HepG2 (cell line): ENCODE results near the gene ZFP69B. TPM values are rescaled to one million over a fixed set of nuclear protein-coding genes. Genes with fewer than 3 reads are reported as not detected.

ENCODE experiments used
- CHCHD3 ChIP-seq: sonication (generic); formaldehyde crosslinking; IDR thresholded peaks from 2 replicates; pipeline ENCODE4 v1.8.0; 2022; ENCODE audit warnings: mild to moderate bottlenecking, missing genetic modification reagents, moderate library complexity
- FOXA3 ChIP-seq: IDR thresholded peaks from 2 replicates; pipeline ENCODE4 v1.6.1; 2016; ENCODE audit warnings: missing genetic modification reagents, missing compliant biosample characterization
- HNF4A ChIP-seq: sonication (generic); formaldehyde crosslinking; IDR thresholded peaks from 2 replicates; pipeline ENCODE4 v1.4.0; 2020; ENCODE audit warnings: missing genetic modification reagents
- HNRNPUL1 ChIP-seq: fragments of 200-400 bp; formaldehyde crosslinking; IDR thresholded peaks from 2 replicates; pipeline ENCODE4 v1.6.1; 2017; ENCODE audit warnings: low read depth, mild to moderate bottlenecking, low read length, moderate library complexity
- KDM3A ChIP-seq: IDR thresholded peaks from 2 replicates; pipeline ENCODE4 v1.6.1; 2018; ENCODE audit warnings: low read depth, missing compliant biosample characterization
- KLF16 ChIP-seq, 2 experiments: sonication (generic) in 1 of 2; formaldehyde crosslinking in 1 of 2; IDR thresholded peaks; 2 replicates each; pipeline versions ENCODE4 v1.6.1 to v1.8.0; 2016 to 2023; ENCODE audit warnings: missing genetic modification reagents in 2 of 2, missing compliant biosample characterization in 1 of 2
- NCOA2 ChIP-seq: sonication (generic); formaldehyde crosslinking; IDR thresholded peaks from 2 replicates; pipeline ENCODE4 v1.8.0; 2022; ENCODE audit warnings: inconsistent platforms
- PRDM10 ChIP-seq: sonication (generic); formaldehyde crosslinking; IDR thresholded peaks from 2 replicates; pipeline ENCODE4 v1.4.0; 2020; ENCODE audit warnings: low read depth, missing genetic modification reagents
- TGIF2 ChIP-seq: IDR thresholded peaks from 2 replicates; pipeline ENCODE4 v1.6.1; 2016; ENCODE audit warnings: control low read depth, missing compliant biosample characterization
- TP53 ChIP-seq: sonication (generic); formaldehyde crosslinking; conservative IDR thresholded peaks from 2 replicates; pipeline ENCODE4 v1.4.0; 2020; ENCODE audit warnings: missing genetic modification reagents
- ZNF343 ChIP-seq: sonication (generic); formaldehyde crosslinking; IDR thresholded peaks from 2 replicates; pipeline ENCODE4 v1.4.0; 2020; ENCODE audit warnings: mild to moderate bottlenecking, missing genetic modification reagents
- ZNF430 ChIP-seq: sonication (generic); formaldehyde crosslinking; IDR thresholded peaks from 2 replicates; pipeline ENCODE4 v1.9.0; 2021; ENCODE audit warnings: mild to moderate bottlenecking, missing genetic modification reagents
- ZNF556 ChIP-seq: sonication (generic); formaldehyde crosslinking; IDR thresholded peaks from 2 replicates; pipeline ENCODE4 v1.4.0; 2020; ENCODE audit warnings: mild to moderate bottlenecking, missing genetic modification reagents, borderline replicate concordance
- ZNF558 ChIP-seq: sonication (generic); formaldehyde crosslinking; IDR thresholded peaks from 2 replicates; pipeline ENCODE4 v1.9.0; 2022; ENCODE audit warnings: mild to moderate bottlenecking, missing genetic modification reagents, borderline replicate concordance
- polyA plus RNA-seq, 8 experiments: library from polyadenylated mRNA; depleted of rRNA in 3 of 8; stranded (reverse) in 7 of 8; unstranded in 1 of 8; fragments of >200 nt; fragmentation: Illumina TruSeq in 4 of 8; extraction: Trizol in 4 of 8; gene quantifications; 2 replicates each; pipeline versions ENCODE4 v1.2.1 to v1.2.3, GENCODE V29; 2011 to 2016; ENCODE audit warnings: low read depth in 4 of 8, missing spikeins in 1 of 8, mixed read lengths in 1 of 8; ENCODE audit not compliant: insufficient read depth in 1 of 8
- total RNA-seq, 5 experiments: library from RNA; depleted of rRNA; stranded (reverse); fragments of >200 nt; fragmentation: Illumina TruSeq; extraction: Trizol; gene quantifications; 2 replicates each; pipeline ENCODE4 v1.2.3, GENCODE V29; 2016; ENCODE audit warnings: low read depth in 1 of 5
- TF ChIP-seq, protein P1 (sequence below): sonication (generic); formaldehyde crosslinking; IDR thresholded peaks from 2 replicates; pipeline ENCODE4 v1.8.1; 2023; ENCODE audit warnings: mild to moderate bottlenecking, missing genetic modification reagents, borderline replicate concordance
- TF ChIP-seq, protein P2 (sequence below): sonication (generic); formaldehyde crosslinking; IDR thresholded peaks from 2 replicates; pipeline ENCODE4 v1.4.0; 2020; ENCODE audit warnings: mild to moderate bottlenecking, missing genetic modification reagents
- TF ChIP-seq, protein P3 (sequence below): IDR thresholded peaks from 2 replicates; pipeline ENCODE4 v1.4.0; 2020; ENCODE audit warnings: mild to moderate bottlenecking, missing genetic modification reagents
- TF ChIP-seq, protein P4 (sequence below): sonication (generic); formaldehyde crosslinking; IDR thresholded peaks from 2 replicates; pipeline ENCODE4 v1.5.0; 2020; ENCODE audit warnings: missing genetic modification reagents

ZFP69B gene
- total and polyA plus RNA-seq, 2 of the 13 experiments (the other 11 are each of a cell fraction or from before 2014, with no cell fraction given) = 4.6 to 7.7 TPM

DNA sequence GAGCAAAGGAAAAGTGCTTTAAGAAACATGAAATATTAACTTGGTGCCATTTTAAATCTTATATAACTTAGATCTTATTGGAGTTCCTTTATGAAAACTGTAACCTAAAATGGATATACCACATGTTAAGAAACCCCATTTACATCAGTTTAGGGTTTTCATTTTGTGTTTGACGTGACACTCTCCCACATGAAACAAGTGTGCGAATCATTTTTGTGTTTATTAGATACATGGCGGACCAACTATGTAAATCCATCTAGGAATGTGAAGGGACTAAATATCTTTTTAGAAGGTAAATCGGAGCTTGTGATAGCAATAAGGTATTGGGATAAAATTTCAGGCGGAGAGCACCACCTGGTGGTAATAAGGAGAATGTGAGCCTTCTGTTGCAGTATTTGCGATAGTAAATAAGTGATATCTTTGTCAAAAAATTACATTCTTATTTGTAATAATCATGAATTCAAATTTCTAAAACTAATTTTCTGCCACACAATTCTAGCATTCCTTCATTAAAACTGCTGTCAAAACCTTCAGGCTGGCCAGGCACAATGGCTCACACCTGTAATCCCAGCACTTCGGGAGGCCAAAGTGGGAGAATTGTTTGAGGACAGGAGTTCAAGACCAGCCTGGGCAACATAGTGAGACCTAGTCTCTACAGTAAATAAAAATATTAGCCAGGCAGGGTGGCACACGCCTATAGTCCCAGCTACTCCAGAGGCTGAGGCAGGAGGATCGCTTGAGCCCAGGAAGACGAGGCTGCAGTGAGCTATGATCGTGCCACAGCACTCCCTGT lies 45.4 kb upstream of the ZFP69B start (continued):
- no peak for TF ChIP-seq PRDM10
- no peak for TF ChIP-seq CHCHD3 (CRISPR knock-in tag)
- no peak for TF ChIP-seq HNF4A (CRISPR knock-in tag)
- TF ChIP-seq, protein P1, sequence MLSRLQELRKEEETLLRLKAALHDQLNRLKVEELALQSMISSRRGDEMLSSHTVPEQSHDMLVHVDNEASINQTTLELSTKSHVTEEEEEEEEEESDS (CRISPR knock-in tag) = no peak
- peak; percentile 44 for TF ChIP-seq FOXA3 (CRISPR knock-in tag)
- TF ChIP-seq NCOA2 = no peak
- TF ChIP-seq TGIF2 (CRISPR knock-in tag) = no peak
- no peak for TF ChIP-seq ZNF558 (CRISPR knock-in tag)
- no peak for TF ChIP-seq ZNF556 (CRISPR knock-in tag)
- no peak for TF ChIP-seq ZNF343 (CRISPR knock-in tag)
- TF ChIP-seq, protein P2, sequence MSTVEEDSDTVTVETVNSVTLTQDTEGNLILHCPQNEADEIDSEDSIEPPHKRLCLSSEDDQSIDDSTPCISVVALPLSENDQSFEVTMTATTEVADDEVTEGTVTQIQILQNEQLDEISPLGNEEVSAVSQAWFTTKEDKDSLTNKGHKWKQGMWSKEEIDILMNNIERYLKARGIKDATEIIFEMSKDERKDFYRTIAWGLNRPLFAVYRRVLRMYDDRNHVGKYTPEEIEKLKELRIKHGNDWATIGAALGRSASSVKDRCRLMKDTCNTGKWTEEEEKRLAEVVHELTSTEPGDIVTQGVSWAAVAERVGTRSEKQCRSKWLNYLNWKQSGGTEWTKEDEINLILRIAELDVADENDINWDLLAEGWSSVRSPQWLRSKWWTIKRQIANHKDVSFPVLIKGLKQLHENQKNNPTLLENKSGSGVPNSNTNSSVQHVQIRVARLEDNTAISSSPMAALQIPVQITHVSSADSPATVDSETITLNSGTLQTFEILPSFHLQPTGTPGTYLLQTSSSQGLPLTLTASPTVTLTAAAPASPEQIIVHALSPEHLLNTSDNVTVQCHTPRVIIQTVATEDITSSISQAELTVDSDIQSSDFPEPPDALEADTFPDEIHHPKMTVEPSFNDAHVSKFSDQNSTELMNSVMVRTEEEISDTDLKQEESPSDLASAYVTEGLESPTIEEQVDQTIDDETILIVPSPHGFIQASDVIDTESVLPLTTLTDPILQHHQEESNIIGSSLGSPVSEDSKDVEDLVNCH (CRISPR knock-in tag) = no peak
- no peak for TF ChIP-seq KDM3A (CRISPR knock-in tag)
- TF ChIP-seq, protein P3, sequence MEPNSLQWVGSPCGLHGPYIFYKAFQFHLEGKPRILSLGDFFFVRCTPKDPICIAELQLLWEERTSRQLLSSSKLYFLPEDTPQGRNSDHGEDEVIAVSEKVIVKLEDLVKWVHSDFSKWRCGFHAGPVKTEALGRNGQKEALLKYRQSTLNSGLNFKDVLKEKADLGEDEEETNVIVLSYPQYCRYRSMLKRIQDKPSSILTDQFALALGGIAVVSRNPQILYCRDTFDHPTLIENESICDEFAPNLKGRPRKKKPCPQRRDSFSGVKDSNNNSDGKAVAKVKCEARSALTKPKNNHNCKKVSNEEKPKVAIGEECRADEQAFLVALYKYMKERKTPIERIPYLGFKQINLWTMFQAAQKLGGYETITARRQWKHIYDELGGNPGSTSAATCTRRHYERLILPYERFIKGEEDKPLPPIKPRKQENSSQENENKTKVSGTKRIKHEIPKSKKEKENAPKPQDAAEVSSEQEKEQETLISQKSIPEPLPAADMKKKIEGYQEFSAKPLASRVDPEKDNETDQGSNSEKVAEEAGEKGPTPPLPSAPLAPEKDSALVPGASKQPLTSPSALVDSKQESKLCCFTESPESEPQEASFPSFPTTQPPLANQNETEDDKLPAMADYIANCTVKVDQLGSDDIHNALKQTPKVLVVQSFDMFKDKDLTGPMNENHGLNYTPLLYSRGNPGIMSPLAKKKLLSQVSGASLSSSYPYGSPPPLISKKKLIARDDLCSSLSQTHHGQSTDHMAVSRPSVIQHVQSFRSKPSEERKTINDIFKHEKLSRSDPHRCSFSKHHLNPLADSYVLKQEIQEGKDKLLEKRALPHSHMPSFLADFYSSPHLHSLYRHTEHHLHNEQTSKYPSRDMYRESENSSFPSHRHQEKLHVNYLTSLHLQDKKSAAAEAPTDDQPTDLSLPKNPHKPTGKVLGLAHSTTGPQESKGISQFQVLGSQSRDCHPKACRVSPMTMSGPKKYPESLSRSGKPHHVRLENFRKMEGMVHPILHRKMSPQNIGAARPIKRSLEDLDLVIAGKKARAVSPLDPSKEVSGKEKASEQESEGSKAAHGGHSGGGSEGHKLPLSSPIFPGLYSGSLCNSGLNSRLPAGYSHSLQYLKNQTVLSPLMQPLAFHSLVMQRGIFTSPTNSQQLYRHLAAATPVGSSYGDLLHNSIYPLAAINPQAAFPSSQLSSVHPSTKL (CRISPR knock-in tag) = peak; percentile 36; the same call in 1 of the 2 replicates
- TF ChIP-seq, protein P4, sequence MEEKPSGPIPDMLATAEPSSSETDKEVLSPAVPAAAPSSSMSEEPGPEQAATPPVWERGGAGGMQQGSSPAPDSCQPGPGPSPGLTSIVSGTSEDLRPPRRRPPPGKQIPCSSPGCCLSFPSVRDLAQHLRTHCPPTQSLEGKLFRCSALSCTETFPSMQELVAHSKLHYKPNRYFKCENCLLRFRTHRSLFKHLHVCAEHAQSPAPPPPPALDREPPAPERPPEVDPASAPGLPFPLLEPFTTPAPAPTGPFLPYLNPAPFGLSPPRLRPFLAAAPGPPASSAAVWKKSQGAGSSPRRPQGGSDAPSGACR = no peak
- TF ChIP-seq HNRNPUL1 = no peak
- 0 out of 2 replicates have a peak, but pooled peaks have one; percentile 20 for TF ChIP-seq ZNF430 (CRISPR knock-in tag)
- TF ChIP-seq KLF16 (CRISPR knock-in tag; IDR thresholded peaks at IDR 0.05) = peak in 1 of 2 experiments; percentile 17; a peak in 1 of 4 replicates
- TF ChIP-seq TP53 (CRISPR knock-in tag) = no peak
